C4-2B (cell line): ENCODE results near the gene APMAP.

Experiments used
- H3K27ac ChIP-seq: fragments of 450-650 bp; 2 replicates; pipeline ENCODE4 v1.5.1; 2017
- CTCF ChIP-seq: fragments of 450-650 bp; conservative IDR thresholded peaks from 2 replicates; pipeline ENCODE4 v1.5.1; 2017; ENCODE audit warnings: mild to moderate bottlenecking
- ZFX ChIP-seq: fragments of 450-650 bp; IDR thresholded peaks from 2 replicates; pipeline ENCODE4 v1.6.1; 2017

Gene APMAP

GRCh38 chr20:24961384-24962181, 31.0 kb downstream of the APMAP start:
- no peak for TF ChIP-seq ZFX
- no peak for TF ChIP-seq CTCF
- no peak overlapping the region for H3K27ac ChIP-seq

- H3K27ac ChIP-seq: no peak overlapping the region
- no peak for TF ChIP-seq CTCF
- TF ChIP-seq ZFX: no peak
These were observed 31.7 kb downstream of the APMAP start for GRCh38 chr20:24960861-24961260.

GRCh38 chr20:24960302-24960801, 32.2 kb downstream of the APMAP start:
- TF ChIP-seq CTCF: no peak
- TF ChIP-seq ZFX: no peak
- H3K27ac ChIP-seq: no peak overlapping the region

GRCh38 chr20:24959591-24960301, 32.8 kb downstream of the APMAP start:
- no peak overlapping the region for H3K27ac ChIP-seq
- TF ChIP-seq ZFX (no peak), CTCF (no peak)

GRCh38 chr20:24958506-24959385, 33.8 kb downstream of the APMAP start:
- TF ChIP-seq CTCF: no peak
- no peak for TF ChIP-seq ZFX
- H3K27ac ChIP-seq: no peak overlapping the region

- H3K27ac ChIP-seq: no peak overlapping the region
- TF ChIP-seq CTCF: no peak
- no peak for TF ChIP-seq ZFX
These were observed 35.1 kb downstream of the APMAP start for GRCh38 chr20:24957326-24958016.
